HAP-1 (cell line): ENCODE measurements around the gene FEN1.

Source experiments
- DNase-seq, 2 experiments: peaks; one replicate each; pipeline ENCODE4 v3.0.0-alpha.2; 2016 to 2020; ENCODE audit warnings: low spot score in 2 of 2
- H3K27me3 ChIP-seq: fragments of 250-450 bp; sonication (Bioruptor Pico); 2 replicates; pipeline ENCODE4 v1.5.1; 2020; ENCODE audit warnings: low read depth, mild to moderate bottlenecking, moderate library complexity
- H3K36me3 ChIP-seq: fragments of 250-450 bp; sonication (Bioruptor Pico); replicated peaks from 2 replicates; pipeline ENCODE4 v1.5.1; 2020; ENCODE audit warnings: mild to moderate bottlenecking
- H3K4me1 ChIP-seq: fragments of 250-450 bp; sonication (Bioruptor Pico); 2 replicates; pipeline ENCODE4 v1.5.1; 2020; ENCODE audit warnings: mild to moderate bottlenecking
- H3K4me3 ChIP-seq: fragments of 250-450 bp; sonication (Bioruptor Pico); 2 replicates; pipeline ENCODE4 v1.5.1; 2020; ENCODE audit warnings: mild to moderate bottlenecking, moderate library complexity
- H3K9me3 ChIP-seq: fragments of 250-450 bp; sonication (Bioruptor Pico); 2 replicates; pipeline ENCODE4 v1.5.1; 2020; ENCODE audit warnings: mild to moderate bottlenecking, moderate library complexity
- in situ Hi-C: fragments of 300-500 bp; cut with MboI; formaldehyde crosslinking; loops from 3 replicates; pipeline ENCODE4 v1.14.3; 2020; ENCODE audit warnings: low sequenced_read_pairs, inconsistent platforms, mixed read lengths

Gene FEN1

DNA sequence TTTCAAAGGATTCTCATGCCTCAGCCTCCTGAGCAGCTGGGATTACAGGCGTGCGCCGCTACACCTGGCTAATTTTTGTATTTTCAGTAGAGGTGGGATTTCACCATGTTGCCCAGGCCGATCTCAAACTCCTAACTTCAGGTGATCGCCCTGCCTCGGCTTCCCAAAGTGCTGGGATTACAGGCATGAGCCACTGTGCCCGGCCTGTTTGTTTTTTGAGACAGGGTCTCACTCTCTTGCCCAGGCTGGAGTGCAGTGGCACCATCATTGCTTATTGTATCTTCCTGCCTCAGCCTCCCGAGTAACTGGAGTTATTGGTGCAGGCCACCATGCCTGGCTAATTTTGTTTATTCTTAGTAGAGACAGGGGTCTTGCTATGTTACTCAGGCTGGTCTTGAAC lies 43.5 kb downstream of the FEN1 start:
- Histone ChIP-seq H3K27me3 (no peaks in the 10 kb centered on the region), H3K4me1 (peaks cover 4% of the 10 kb centered on the region), H3K4me3 (no peak overlapping the region), H3K9me3 (no peaks in the 10 kb centered on the region), H3K36me3 (peaks cover 51% of the 10 kb centered on the region)
- in situ Hi-C loops, result no loop called here
- no peak for DNase-seq

DNA sequence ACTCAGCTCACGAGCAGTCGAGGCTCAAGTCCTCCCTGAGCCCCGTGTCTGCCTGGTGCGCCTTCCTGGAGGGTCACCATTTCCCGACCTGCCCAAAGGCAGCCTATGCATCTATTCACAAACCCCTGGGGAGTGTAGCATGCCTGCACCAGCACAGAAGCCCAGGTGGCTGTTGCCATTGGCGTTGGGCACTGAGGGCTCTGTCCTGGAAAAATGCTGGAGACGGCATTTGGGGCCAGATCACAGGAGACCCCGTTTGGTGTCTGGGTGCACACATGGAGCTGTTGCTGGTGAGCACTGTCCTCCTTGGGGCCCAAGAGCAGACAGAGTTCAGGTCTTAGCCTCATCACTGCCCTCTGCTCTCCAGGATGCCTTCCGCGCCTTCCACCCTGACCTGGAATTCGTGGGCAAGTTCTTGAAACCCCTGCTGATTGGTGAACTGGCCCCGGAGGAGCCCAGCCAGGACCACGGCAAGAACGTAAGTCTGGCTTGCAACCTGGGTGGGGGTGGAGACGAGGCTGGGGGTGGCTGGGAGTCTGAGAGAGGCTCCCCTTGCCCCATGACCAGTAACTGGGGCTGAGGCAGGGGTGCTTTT lies 44.8 kb downstream of the FEN1 start:
- in situ Hi-C loops, result no loop called here
- no peaks in the 10 kb centered on the region for H3K27me3 ChIP-seq
- H3K4me3 ChIP-seq, result no peak overlapping the region
- peaks cover 64% of the 10 kb centered on the region for H3K36me3 ChIP-seq
- DNase-seq, result no peak
- H3K4me1 ChIP-seq, result peaks cover 4% of the 10 kb centered on the region
- H3K9me3 ChIP-seq, result no peaks in the 10 kb centered on the region

DNA sequence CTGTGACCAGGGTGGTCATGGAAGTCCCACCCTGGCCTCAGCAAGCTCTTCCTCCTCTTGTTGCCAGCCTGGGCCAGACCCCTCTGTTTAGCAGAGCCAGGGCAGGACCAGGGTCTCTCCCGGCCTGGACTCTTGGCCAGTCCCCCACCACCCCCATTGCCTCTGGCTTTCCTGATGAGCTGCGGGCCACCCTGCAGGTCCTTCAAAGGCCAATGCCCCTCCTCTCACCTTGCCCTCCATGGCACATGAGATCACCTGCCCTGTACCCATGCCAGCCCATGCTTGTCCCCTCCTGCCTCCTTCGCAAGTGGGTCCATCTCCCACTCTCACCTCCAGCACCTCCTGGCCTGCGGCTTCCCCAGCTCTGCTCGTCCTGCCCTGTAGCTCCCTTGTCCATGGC lies 45.8 kb downstream of the FEN1 start:
- no peak overlapping the region for H3K4me3 ChIP-seq
- no peaks in the 10 kb centered on the region for H3K27me3 ChIP-seq
- no peak for DNase-seq
- peaks cover 70% of the 10 kb centered on the region for H3K36me3 ChIP-seq
- H3K9me3 ChIP-seq, result no peaks in the 10 kb centered on the region
- in situ Hi-C loops, result no loop called here
- peaks cover 4% of the 10 kb centered on the region for H3K4me1 ChIP-seq

DNA sequence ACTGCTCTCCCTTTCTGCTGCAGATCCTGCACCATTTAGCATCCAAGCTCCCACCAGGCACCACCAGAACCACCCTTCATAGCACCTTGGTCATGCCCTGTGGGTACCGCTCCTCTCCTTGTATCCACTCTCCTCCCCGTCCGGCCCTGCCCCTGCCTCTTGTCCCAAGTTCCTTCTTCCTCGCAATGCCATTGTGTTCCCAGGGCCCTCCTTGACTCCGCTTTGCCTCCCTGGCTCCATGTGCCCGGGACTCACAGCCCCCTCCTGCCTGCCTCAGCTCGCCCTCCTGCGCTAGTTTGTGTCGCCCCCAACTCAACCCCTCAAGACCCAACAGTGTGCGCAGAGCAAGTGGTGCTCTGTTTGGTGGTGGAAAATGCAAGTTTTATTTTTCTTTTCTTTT lies 46.2 kb downstream of the FEN1 start:
- no peak for DNase-seq
- peaks cover 4% of the 10 kb centered on the region for H3K4me1 ChIP-seq
- in situ Hi-C loops, result no loop called here
- H3K27me3 ChIP-seq, result no peaks in the 10 kb centered on the region
- H3K4me3 ChIP-seq, result no peak overlapping the region
- peaks cover 70% of the 10 kb centered on the region for H3K36me3 ChIP-seq
- H3K9me3 ChIP-seq, result no peaks in the 10 kb centered on the region

DNA sequence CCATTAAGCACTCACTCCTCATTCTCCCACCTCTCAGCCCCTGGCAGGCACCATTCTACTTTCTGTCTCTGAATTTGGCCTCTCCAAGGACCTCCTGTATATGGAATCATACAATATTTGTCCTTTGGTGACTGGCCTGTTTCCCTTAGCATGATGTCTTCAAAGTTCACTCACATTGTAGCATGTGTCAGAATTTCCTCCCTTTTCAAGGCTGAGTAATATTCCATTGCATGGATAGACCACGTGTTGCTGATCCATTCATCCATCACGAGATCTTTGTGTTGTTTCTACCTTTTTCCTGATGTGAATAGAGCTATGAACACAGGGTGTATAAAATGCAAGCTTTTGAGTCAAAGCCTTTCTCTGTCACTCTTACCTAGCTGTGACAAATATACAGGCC lies 47.0 kb downstream of the FEN1 start:
- peaks cover 74% of the 10 kb centered on the region for H3K36me3 ChIP-seq
- no peaks in the 10 kb centered on the region for H3K9me3 ChIP-seq
- no peaks in the 10 kb centered on the region for H3K4me1 ChIP-seq
- H3K4me3 ChIP-seq, result no peak overlapping the region
- in situ Hi-C loops, result no loop called here
- no peaks in the 10 kb centered on the region for H3K27me3 ChIP-seq
- DNase-seq, result no peak

DNA sequence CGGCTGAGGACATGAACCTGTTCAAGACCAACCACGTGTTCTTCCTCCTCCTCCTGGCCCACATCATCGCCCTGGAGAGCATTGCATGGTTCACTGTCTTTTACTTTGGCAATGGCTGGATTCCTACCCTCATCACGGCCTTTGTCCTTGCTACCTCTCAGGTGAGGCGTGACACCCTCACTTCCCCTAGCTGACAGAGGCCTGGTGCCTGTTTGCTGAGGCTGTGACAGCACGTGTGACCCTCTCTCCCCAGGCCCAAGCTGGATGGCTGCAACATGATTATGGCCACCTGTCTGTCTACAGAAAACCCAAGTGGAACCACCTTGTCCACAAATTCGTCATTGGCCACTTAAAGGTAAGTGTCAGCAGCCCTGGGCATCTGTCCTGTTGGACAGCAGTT lies 47.7 kb downstream of the FEN1 start:
- H3K36me3 ChIP-seq, result peaks cover 77% of the 10 kb centered on the region
- no peak overlapping the region for H3K4me3 ChIP-seq
- H3K27me3 ChIP-seq, result no peaks in the 10 kb centered on the region
- no peaks in the 10 kb centered on the region for H3K9me3 ChIP-seq
- H3K4me1 ChIP-seq, result no peaks in the 10 kb centered on the region
- in situ Hi-C loops, result no loop called here
- DNase-seq, result no peak

DNA sequence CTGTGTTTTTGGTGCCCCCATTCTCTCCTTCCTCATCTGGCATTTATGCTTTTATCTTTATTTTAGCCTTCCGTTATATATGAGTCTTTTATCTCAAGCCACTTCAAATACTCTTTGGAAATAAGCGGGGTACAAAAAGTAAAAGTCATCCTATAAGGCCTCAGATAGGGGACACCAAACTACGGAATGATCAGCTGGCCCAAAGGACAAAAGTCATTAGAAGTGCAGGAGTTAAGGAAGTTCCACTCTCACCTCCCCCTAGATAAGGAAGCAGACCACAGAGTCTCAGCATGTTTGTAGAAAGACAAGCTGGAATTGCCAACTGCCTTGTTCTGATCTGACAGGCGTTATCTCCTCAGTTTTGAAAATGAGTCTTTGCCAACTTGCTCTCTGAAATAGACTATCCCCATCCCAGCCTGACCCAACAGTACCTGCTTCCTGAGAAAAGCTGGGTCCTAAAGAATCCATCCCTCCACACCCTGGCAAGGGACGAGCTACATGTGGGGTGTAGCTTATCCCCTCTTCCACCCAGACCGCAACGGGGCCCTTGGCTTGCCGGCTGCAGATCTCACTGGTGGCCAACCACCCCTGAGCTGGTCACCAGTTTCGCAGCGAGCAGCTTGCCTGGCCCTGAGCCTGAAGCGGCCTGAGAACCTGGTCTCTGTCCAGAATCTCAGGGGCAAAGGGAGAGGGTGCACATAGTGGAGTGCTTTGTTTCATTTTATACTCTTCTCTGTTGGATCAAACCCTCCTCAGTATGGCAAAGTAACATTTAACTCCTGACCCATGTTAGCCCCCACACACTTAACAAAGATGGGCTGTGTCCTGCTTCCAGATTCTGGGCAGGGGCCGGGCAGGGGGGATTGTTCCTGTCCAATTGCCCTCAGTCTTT lies 49.2 kb downstream of the FEN1 start:
- Histone ChIP-seq H3K27me3 (no peaks in the 10 kb centered on the region), H3K4me3 (no peak overlapping the region), H3K9me3 (no peaks in the 10 kb centered on the region), H3K4me1 (no peaks in the 10 kb centered on the region), H3K36me3 (peaks cover 79% of the 10 kb centered on the region)
- in situ Hi-C loops, result no loop called here
- no peak for DNase-seq

DNA sequence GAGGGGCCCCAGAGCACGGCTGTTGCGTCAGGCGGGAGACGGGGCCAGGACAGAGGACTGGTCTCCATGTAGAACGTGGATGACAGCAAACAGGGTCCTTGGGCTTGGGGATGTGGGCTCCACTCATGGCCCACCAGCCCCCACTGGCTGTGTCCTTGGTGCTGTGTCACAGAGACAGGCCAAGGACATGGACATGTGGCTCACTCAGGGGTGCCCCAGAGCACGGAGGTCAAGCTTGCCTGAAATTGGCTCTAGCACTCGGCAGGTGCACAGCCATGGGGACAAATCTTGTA lies 49.8 kb downstream of the FEN1 start:
- no peak for DNase-seq
- H3K27me3 ChIP-seq, result no peaks in the 10 kb centered on the region
- no peaks in the 10 kb centered on the region for H3K4me1 ChIP-seq
- no peaks in the 10 kb centered on the region for H3K9me3 ChIP-seq
- H3K4me3 ChIP-seq, result no peak overlapping the region
- in situ Hi-C loops, result no loop called here
- peaks cover 81% of the 10 kb centered on the region for H3K36me3 ChIP-seq

DNA sequence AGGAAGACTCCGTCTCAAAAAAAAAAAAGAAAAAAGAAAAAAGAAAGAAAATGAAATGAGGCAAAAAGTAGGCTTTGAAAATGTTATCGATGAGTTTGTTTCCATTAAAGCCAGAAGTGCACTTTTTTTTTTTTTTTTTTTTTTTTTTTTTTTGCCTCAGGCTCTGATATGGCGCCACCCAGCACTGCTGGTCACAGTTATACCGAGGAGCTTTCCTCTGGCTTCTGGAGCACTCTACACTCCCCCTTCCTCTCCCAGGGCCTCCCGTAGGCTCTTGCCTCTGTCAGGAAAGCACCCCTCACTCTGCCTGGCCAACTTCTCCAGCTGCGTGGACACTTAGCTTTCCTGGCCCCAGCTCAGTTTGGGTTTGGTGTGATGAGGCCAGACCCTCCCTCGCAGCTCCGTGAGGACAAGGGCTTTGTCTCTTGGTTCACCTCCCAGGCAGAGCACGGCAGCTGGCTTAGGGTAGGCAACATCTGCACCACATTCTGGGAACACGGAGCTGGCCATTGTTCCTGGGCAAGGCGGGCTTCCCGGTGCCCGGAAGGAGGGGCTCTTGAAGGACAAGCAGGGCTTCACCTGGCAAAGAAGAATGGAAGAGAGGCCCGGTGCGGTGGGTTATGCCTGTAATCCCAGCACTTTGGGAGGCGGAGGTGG lies 52.3 kb downstream of the FEN1 start:
- peaks cover 86% of the 10 kb centered on the region for H3K36me3 ChIP-seq
- in situ Hi-C loops, result no loop called here

DNA sequence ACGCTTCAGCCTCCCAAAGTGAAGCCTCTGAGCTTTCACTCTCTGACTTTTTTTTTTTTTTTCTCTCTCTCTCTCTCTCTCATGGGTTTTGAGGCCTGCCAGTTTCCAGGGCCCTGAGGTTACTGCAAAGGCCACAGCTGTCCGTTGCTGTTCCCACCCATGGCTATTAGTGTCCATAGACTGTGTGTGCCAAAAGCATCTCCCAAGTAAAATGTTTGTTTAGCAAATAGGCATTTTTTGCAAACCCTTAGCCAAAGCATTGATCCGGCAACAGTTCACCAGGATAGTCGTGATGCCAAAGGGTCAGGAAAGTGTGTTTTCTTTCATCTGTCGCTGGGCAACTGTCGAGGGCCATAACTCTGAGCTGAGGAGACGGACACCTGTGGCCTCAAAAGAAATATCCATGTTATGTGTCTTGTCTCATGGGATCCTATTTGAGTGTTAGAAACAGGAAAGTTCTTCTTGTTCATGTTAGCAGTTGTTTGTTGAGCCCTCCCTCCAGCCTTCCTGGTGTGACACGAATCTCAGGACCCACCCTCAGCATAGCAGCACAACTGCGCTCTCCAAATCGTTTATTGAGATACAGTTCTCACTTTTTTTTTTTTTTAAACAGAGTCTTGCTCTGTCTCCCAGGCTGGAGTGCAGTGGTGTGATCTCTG lies 53.8 kb downstream of the FEN1 start:
- Histone ChIP-seq H3K4me1 (no peaks in the 10 kb centered on the region), H3K4me3 (no peak overlapping the region), H3K36me3 (peaks cover 86% of the 10 kb centered on the region), H3K27me3 (no peaks in the 10 kb centered on the region), H3K9me3 (no peaks in the 10 kb centered on the region)
- no peak for DNase-seq
- in situ Hi-C loops, result no loop called here

More for the DNA sequence above, 52.3 kb downstream of the FEN1 start:
- Histone ChIP-seq H3K4me3 (no peak overlapping the region), H3K4me1 (no peaks in the 10 kb centered on the region), H3K9me3 (no peaks in the 10 kb centered on the region), H3K27me3 (no peaks in the 10 kb centered on the region)
- DNase-seq, result no peak
